Stimulated activated CD4-positive, alpha-beta T cell treated with anti-CD3 and anti-CD28 coated beads, Interleukin-1b, Interleukin-23, amount 100 ng/mL, for 48 hours (primary cell): ENCODE results near the gene CCNL2.
"Not testable (repeated sequence)": the region's sequence is repeated elsewhere in the genome, so short reads cannot be mapped to it uniquely, and the experiment has no call there.

Source experiments
- DNase-seq: peaks from one replicate; pipeline ENCODE4 v3.0.0-alpha.2; 2020

Gene CCNL2

DNA sequence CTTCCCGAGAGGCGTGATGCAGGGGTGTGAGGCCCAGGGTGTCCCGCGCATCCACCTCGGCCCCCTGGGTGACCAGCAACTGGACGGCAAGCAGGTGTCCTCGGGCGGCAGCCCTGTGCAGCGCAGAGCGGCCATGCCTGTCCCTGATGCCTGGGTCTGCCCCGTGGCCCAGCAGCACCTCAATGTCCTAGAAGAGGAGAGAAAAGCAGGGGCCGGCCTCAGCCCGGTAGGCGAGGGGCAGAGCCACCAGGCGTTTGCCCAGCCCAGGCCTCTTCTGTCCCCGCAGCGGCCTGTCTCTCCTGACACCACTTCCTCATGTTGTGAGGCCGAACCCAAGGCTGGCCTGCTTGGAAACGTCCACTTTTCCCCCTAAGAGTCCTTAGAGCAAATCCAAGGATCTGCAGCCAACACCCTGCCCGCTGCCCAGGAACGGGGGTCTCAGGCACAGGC lies 20.3 kb upstream of the CCNL2 start:
- DNase-seq = no peak

GRCh38 chr1:1418464-1419362 lies 19.6 kb upstream of the CCNL2 start:
- no peak for DNase-seq

GRCh38 chr1:1417825-1418463 lies 18.8 kb upstream of the CCNL2 start:
- DNase-seq = not testable (repeated sequence)

DNA sequence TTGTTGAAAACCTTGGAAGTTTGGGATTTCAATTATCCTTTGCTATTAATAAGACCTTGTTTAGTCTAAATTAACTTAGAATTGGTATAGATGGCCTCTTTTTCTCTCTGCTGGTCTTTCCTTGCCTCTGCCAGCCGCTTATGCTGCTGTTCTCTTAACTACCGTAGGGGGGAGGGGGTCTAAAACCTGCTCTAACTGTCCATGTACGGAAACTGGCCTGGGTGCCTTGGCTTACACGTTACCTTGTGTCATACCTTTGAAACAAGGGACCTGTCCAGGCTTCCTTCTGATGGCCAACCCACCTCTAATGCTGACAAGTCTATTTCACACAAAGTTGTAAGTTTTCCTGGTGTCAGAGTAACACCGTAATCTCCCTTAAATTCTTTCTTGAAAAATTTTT lies 18.3 kb upstream of the CCNL2 start:
- not testable (repeated sequence) for DNase-seq

DNA sequence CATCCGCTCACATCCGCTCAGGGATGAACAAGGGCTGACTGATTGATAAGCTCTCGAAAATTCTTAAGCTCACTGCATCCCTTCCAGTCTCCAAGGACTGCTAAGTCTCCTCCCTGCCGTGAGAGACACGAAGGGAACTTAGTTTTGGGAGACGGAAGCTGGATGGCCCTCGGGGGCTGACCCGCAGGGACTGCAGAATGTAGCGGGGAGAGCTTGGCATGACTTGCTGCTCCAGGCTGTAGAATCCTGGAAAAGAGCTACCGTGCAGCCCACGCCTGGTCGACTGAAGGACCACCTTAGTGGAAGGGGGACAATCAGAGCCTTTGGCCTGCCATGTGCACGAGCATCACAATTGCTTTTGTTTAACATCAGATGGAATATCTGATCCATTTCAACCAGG lies 16.6 kb upstream of the CCNL2 start:
- DNase-seq = no peak

GRCh38 chr1:1412311-1412902 lies 13.3 kb upstream of the CCNL2 start:
- peak; percentile 56 for DNase-seq

DNA sequence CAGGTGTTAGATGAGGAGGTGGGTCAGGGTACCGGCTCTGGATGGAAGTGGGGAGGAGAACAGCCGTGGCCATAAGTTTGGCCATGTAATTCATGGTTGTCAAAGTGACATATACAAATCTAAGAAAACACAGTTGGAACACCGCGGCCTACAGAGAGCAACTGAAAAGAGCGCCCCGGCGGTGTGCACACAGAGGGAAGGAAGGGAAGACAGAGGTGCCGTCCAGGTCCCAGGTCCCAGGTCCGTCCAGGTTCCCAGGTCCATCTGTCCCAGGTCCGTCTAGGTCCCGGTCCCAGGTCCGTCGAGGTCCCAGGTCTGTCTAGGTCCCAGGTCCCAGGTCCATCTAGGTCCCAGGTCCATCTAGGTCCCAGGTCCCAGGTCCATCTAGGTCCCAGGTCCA lies 12.5 kb upstream of the CCNL2 start:
- no peak for DNase-seq

GRCh38 chr1:1410238-1410637 lies 11.1 kb upstream of the CCNL2 start:
- DNase-seq = not testable (repeated sequence)

DNA sequence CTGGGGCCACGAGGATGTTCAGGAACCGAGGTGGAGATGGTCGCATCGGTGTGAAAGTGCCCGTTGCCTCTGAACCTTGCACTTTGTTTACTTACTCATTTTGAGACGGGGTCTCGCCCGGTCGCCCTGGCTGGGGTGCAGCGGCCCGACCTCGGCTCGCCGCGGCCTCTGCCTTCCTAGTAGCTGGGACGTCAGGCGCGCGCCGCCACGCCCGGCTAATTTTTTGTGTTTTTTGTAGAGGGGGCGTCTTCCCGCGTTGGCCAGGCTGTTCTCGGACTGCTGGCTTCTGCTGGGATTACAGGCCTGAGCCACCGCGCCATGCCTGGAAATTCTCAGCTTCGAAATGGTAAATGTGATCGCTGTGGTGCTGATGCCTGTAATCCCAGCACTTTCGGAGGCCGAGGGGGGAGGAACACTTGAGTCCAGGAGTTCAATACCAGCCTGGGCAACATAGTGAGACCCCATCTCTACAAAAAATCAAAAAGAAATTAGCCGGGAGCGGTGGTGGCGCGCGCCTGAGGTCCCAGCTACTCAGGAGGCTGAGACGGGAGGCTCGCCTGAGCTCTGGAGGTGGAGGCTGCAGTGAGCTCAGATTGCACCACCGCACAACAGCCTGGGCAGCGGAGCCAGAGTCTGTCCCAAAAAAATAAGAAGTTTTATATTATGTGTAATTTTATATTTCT lies 8.6 kb upstream of the CCNL2 start:
- peak; percentile 42 for DNase-seq

GRCh38 chr1:1406821-1407635 lies 7.9 kb upstream of the CCNL2 start, which contains the start of gene MRPL20:
TSS of gene MRPL20 (minus strand) at chr1:1407293. CDS start at chr1:1407217, 76 bp downstream.
- DNase-seq = peak; percentile 96

DNA sequence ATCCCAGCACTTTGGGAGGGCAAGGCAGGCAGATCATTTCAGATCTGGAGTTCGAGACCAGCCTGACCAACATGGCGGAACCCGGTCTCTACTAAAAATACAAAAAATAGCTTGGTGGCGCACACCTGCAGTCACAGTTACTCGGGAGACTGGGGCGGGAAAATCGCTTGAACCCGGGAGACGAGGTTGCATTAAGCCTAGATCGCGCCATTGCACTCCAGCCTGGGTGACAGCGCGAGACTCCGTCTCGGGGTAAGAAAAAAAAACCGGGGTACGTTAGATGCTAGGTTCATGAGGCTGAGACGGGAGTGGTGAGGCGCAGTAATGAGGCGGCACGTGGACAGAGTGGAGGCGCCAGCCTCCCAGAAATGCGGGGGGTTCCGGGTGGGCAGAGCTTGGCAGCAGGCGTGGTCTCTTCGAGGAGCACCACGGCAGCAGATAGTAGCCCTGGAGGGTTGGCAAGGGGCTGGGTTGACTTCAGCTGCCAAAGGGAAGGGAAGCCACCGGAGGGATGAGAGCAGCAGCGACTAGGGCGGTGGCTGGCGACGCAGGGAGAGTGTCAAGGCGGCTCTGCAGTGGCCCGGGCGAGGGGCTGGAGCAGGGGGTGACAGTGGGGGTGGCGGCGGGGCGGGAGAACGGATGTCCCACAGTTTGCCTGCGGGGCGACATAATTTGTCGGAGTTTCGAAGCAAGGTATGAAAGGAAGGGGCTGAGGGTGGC lies 7.1 kb upstream of the CCNL2 start:
- DNase-seq = no peak

DNA sequence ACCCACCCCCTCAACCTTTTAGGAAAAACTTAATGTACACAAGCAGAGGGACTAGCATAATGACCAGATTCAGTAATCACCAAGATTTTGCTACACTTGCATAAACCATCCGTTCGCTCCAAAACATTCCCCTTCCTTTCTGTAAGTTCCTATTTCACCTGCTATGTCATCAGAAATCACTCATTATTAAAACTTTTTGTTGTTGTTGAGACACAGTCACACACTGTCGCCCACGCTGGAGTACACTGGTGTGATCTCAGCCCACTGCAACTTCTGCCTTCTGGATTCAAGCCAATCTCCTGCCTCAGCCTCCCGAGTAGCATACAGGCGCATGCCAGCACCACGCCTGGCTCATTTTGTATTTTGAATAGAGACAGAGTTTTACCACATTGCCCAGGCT lies 4.5 kb upstream of the CCNL2 start:
- DNase-seq = no peak

GRCh38 chr1:1402901-1403392 lies 3.8 kb upstream of the CCNL2 start:
- DNase-seq = not testable (repeated sequence)

- peak; percentile 53 for DNase-seq
These were observed 3.2 kb upstream of the CCNL2 start for GRCh38 chr1:1402072-1402900.

DNA sequence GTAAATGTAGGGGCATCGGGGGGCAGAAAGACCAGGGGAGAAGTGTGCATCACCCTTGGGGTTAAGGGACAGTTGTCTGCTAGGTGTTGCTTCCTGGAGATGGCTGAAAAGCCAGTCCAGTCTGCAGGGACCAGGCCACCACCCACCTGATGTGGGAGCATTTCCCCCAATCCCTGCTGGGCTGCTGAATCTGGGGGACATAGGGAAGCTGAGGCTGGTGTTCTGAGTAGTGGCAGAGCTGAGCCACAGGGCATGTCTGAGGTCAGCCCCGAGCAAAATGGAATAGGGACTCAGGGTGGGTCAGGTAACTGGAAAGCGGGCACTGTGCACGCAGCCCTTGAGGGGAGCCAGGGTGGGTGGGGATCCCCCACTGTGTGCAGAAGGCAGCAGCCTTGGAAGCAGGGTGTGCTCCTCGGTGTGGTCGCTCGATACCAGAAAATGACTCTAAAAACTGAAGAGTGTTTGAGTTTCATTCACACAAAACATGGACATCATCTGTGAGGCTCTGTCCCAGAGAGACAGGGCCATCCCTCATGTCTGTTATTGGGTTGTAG lies 2.4 kb upstream of the CCNL2 start:
- DNase-seq = no peak

DNA sequence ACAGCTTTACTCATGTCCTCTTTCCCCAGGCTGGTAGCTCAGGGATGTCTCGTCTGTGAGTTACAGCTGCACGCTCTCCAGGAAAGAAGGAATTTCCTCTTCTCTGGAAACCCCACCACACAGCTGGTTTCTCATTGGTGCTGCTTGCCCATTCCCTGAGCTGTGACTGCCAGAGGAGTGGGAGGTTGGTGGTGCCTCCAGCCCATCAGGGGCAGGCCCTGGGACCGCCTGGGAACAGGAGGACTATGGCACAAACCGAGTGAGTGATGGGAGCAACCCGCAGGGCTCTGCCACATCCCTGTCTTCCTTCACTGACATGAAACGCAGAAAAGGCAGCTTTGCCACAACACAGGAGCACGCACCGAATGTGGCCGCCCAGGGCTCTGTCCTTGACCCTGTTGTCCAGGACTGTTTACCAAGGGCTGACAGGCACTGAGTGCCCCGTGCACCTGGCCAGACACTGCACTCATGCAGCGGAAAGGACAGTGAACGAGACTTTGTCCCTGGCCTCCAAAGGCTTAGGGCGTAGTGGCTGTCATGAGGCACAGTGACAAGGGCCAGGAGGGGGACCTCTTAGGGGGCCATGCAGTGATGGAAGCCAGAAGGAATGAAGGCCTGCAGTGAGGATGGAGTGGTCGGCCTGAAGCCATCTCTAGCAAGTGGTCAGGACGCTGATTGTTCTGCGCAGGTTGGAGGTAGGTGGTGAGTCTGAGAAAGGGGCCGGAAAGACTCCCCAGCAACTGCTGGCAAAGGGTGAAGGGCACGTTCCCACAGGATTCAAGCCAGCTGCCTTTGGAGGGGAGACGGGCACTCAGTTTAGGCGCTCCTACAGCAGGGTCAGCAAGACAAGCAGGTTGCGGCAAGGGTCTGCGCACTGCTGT lies 1.7 kb upstream of the CCNL2 start:
- no peak for DNase-seq

GRCh38 chr1:1399872-1400575 lies 889 bp upstream of the CCNL2 start:
- peak; percentile 13 for DNase-seq

DNA sequence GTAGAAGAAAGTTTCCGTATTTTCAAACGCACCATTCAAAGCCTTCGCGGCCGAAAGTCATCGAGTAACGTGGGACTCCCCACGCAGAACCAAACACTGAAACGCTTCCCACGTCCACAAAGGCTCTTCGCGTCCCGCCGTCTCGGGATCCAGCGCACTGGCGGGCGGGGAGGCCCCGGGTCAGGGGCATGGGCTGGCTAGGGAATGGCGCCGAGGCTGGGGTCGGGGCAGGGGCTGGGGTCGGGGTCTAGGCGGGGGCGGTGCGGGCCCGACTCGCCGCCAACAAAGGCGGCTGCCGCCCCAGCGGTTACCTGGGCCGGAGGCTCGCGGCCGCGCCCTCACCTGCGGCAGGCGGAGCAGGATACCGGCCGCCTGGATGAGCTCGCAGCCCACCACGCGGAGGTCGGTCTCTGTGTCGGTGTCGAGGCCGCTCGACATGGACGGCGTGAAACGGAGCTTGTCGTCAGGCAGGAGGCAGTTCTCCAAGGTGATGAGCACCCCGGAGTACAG lies 403 bp downstream of the CCNL2 start:
- no peak for DNase-seq
